GM13976 (cell line): ENCODE measurements around the gene SH3PXD2A.

ENCODE experiments used
- DNase-seq: peaks from one replicate; pipeline ENCODE4 v3.0.0; 2012; ENCODE audit warnings: low spot score
- in situ Hi-C: fragments of 300-500 bp; cut with MboI; formaldehyde crosslinking; loops from one replicate; pipeline ENCODE4 v1.12.0; 2022; ENCODE audit warnings: low sequenced_read_pairs, mixed read lengths, inconsistent platforms; ENCODE audit not compliant: unreplicated experiment
- TF ChIP-seq, protein P1 (sequence below): IDR thresholded peaks from 2 replicates; pipeline ENCODE4 v1.5.1; 2012; ENCODE audit warnings: borderline replicate concordance, mild to moderate bottlenecking; ENCODE audit not compliant: insufficient read depth; ENCODE audit errors: extremely low read depth, missing control alignments, control extremely low read depth

SH3PXD2A gene

GRCh38 chr10:103881416-103882284 lies 26.3 kb upstream of the SH3PXD2A start:
- in situ Hi-C loops = loop anchor here (25.0 kb wide), 1 partner anchor 331 kb away; no protein-coding TSS in a partner anchor
- TF ChIP-seq, protein P1, sequence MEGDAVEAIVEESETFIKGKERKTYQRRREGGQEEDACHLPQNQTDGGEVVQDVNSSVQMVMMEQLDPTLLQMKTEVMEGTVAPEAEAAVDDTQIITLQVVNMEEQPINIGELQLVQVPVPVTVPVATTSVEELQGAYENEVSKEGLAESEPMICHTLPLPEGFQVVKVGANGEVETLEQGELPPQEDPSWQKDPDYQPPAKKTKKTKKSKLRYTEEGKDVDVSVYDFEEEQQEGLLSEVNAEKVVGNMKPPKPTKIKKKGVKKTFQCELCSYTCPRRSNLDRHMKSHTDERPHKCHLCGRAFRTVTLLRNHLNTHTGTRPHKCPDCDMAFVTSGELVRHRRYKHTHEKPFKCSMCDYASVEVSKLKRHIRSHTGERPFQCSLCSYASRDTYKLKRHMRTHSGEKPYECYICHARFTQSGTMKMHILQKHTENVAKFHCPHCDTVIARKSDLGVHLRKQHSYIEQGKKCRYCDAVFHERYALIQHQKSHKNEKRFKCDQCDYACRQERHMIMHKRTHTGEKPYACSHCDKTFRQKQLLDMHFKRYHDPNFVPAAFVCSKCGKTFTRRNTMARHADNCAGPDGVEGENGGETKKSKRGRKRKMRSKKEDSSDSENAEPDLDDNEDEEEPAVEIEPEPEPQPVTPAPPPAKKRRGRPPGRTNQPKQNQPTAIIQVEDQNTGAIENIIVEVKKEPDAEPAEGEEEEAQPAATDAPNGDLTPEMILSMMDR = no peak
- no peak for DNase-seq

- no peak for DNase-seq
- in situ Hi-C loops = loop anchor here (25.0 kb wide), 1 partner anchor 332 kb away; no protein-coding TSS in a partner anchor
- TF ChIP-seq, protein P1 = no peak
Measured at GRCh38 chr10:103879831-103880230, 24.5 kb upstream of the SH3PXD2A start.

DNA sequence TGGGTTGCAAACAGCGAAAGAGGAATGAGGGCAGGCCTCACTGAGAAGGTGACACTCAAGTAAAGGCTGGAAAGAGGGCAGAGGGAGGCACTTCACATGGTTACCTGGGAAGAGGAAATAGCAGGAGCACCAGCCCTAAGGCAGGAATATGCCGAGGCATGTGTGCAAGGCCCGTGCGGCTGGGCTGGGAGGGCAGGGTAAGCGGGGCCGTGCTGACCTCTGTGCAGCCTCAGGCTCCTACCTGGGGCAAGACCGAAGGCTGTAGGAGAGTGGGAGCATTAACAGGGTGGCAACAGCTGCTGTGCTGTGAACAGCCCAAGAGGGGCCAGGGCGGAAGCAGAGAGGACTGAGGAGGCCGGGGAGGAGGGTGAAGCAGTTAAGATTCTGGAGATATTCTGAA lies 24.0 kb upstream of the SH3PXD2A start:
- TF ChIP-seq, protein P1 = no peak
- DNase-seq = no peak
- in situ Hi-C loops = loop anchor here (25.0 kb wide), 1 partner anchor 333 kb away; no protein-coding TSS in a partner anchor

GRCh38 chr10:103877861-103878260 lies 22.5 kb upstream of the SH3PXD2A start:
- TF ChIP-seq, protein P1 = no peak
- in situ Hi-C loops = loop anchor here (25.0 kb wide), 1 partner anchor 334 kb away; no protein-coding TSS in a partner anchor
- DNase-seq = no peak

- DNase-seq = no peak
- in situ Hi-C loops = loop anchor here (25.0 kb wide), 1 partner anchor 336 kb away; no protein-coding TSS in a partner anchor
- TF ChIP-seq, protein P1 = no peak
Measured at GRCh38 chr10:103876155-103876554, 20.8 kb upstream of the SH3PXD2A start.

- in situ Hi-C loops = loop anchor here (25.0 kb wide), 1 partner anchor 338 kb away; no protein-coding TSS in a partner anchor
- DNase-seq = no peak
- TF ChIP-seq, protein P1 = no peak
Measured at GRCh38 chr10:103874730-103875129, 19.4 kb upstream of the SH3PXD2A start.
